ENCODE results near the gene TBC1D23. TPM values are rescaled to one million over a fixed set of nuclear protein-coding genes. Genes with fewer than 3 reads are reported as not detected.

The TBC1D23 gene
- total and polyA plus RNA-seq, 9 of the 15 experiments (the other 6 are each of a cell fraction or from before 2014, with no cell fraction given), result 23.4 to 85.8 (median 43.7) TPM

- TF ChIP-seq CEBPZ (IDR thresholded peaks at IDR 0.05; ENCODE audit: borderline replicate concordance, low read depth, low read length), result no peak
- TF ChIP-seq POLR2B (IDR thresholded peaks at IDR 0.05; ENCODE audit: low read depth, partially characterized antibody), result peak; percentile 74
- TF ChIP-seq PHTF2 (CRISPR knock-in tag; IDR thresholded peaks at IDR 0.05), result no peak
- no peak for TF ChIP-seq TFE3 (CRISPR knock-in tag; IDR thresholded peaks at IDR 0.05)
- peak; percentile 93 for TF ChIP-seq HCFC1 (IDR thresholded peaks at IDR 0.05; ENCODE audit: low read depth, low read length)
- TF ChIP-seq DDX20 (tag; IDR thresholded peaks at IDR 0.05; ENCODE audit: low read depth), result no peak
- TF ChIP-seq ARHGAP35 (IDR thresholded peaks at IDR 0.05; ENCODE audit: partially characterized antibody), result no peak
- TF ChIP-seq MBD2 (IDR thresholded peaks at IDR 0.05; ENCODE audit: borderline replicate concordance, low read depth), result 0 out of 2 replicates have a peak, but pooled peaks have one; percentile 60
- TF ChIP-seq FUS (optimal IDR thresholded peaks at IDR 0.05; ENCODE audit: low read depth, low read length), result no peak
- TF ChIP-seq C11orf30 (IDR thresholded peaks at IDR 0.05; ENCODE audit: low read depth), result peak; percentile 89
- TF ChIP-seq FOXK1 (CRISPR knock-in tag; IDR thresholded peaks at IDR 0.05; ENCODE audit: borderline replicate concordance), result peak; percentile 16; the same call in 1 of the 2 replicates
- peak; percentile 96 for TF ChIP-seq CREB3L1 (IDR thresholded peaks at IDR 0.05; ENCODE audit: borderline replicate concordance, low read depth)
- peak; percentile 79 for TF ChIP-seq JUND (IDR thresholded peaks at IDR 0.05; ENCODE audit: borderline replicate concordance, low read depth, low read length)
- TF ChIP-seq JUND (tag; IDR thresholded peaks at IDR 0.05; ENCODE audit: borderline replicate concordance, low read depth, low read length), result no peak; the same call in 2 of the 3 replicates
- TF ChIP-seq NKRF (IDR thresholded peaks at IDR 0.05; ENCODE audit: borderline replicate concordance), result peak; percentile 63; the same call in 1 of the 2 replicates
- TF ChIP-seq ILK (tag; IDR thresholded peaks at IDR 0.05; ENCODE audit: borderline replicate concordance, low read depth), result no peak
- TF ChIP-seq ZBTB9 (CRISPR knock-in tag; IDR thresholded peaks at IDR 0.05), result no peak
Observed at GRCh38 chr3:100260685-100261484, at the start of gene TBC1D23 (continued).

Data from K562 (cell line).